Measurements from ENCODE around the gene EHD4. TPM values are rescaled to one million over a fixed set of nuclear protein-coding genes. Genes with fewer than 3 reads are reported as not detected.

Gene EHD4
- total and polyA plus RNA-seq, 2 experiments from 2014 or later: 27.3 to 34.7 TPM

DNA sequence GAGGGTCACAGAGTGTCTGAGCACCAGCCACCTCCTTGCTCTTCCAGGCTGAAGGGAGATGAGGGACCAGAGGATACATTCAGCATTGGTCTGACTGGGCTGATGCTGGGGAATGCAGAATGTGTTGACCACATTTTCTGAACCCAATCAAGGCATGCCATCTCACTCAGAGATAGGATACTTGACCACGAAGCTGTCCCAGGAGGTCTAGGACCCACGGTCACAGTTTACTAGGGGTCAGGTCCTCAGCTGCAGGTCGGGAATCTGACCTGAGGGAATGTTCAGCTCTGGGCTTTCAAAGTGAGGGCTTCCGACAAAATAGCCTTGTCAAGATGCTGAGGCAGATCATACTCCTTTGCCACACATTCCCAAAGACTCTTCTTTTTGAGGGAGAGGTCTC is 28.9 kb upstream of the EHD4 start:
- no peak overlapping the region for H3K4me3 ChIP-seq
- H3K9me3 ChIP-seq (ENCODE audit: low read depth): no peaks in the 10 kb centered on the region
- H4K20me1 ChIP-seq (ENCODE audit: insufficient read depth, poor library complexity, severe bottlenecking): no peaks in the 10 kb centered on the region
- DNase-seq (ENCODE audit: low spot score): no peak
- H3K27me3 ChIP-seq: no peaks in the 10 kb centered on the region
- no peak overlapping the region for H2AFZ ChIP-seq
- H3K4me2 ChIP-seq: no peak overlapping the region
- no peaks in the 10 kb centered on the region for H3K9me2 ChIP-seq (replicated peaks; ENCODE audit: insufficient read depth)
- WGBS (ENCODE audit: low lambda C conversion rate, missing lambda C conversion rate): 74% methylated on average over 4 of the region's 4 CpGs
- no peaks in the 10 kb centered on the region for H3K79me2 ChIP-seq
- no peaks in the 10 kb centered on the region for H3K4me1 ChIP-seq (ENCODE audit: insufficient read depth)
- H3K27ac ChIP-seq: no peak overlapping the region
- TF ChIP-seq EZH2 (IDR thresholded peaks at IDR 0.05; ENCODE audit: borderline replicate concordance): no peak
- TF ChIP-seq, protein P1, sequence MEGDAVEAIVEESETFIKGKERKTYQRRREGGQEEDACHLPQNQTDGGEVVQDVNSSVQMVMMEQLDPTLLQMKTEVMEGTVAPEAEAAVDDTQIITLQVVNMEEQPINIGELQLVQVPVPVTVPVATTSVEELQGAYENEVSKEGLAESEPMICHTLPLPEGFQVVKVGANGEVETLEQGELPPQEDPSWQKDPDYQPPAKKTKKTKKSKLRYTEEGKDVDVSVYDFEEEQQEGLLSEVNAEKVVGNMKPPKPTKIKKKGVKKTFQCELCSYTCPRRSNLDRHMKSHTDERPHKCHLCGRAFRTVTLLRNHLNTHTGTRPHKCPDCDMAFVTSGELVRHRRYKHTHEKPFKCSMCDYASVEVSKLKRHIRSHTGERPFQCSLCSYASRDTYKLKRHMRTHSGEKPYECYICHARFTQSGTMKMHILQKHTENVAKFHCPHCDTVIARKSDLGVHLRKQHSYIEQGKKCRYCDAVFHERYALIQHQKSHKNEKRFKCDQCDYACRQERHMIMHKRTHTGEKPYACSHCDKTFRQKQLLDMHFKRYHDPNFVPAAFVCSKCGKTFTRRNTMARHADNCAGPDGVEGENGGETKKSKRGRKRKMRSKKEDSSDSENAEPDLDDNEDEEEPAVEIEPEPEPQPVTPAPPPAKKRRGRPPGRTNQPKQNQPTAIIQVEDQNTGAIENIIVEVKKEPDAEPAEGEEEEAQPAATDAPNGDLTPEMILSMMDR (IDR thresholded peaks at IDR 0.05; ENCODE audit: poor library complexity): no peak
- TF ChIP-seq EZH2phosphoT487 (IDR thresholded peaks at IDR 0.05; ENCODE audit: low read depth, severe bottlenecking, unreplicated experiment): no peak
- H3K36me3 ChIP-seq (replicated peaks; ENCODE audit: insufficient read depth, low read depth): no peaks in the 10 kb centered on the region

DNA sequence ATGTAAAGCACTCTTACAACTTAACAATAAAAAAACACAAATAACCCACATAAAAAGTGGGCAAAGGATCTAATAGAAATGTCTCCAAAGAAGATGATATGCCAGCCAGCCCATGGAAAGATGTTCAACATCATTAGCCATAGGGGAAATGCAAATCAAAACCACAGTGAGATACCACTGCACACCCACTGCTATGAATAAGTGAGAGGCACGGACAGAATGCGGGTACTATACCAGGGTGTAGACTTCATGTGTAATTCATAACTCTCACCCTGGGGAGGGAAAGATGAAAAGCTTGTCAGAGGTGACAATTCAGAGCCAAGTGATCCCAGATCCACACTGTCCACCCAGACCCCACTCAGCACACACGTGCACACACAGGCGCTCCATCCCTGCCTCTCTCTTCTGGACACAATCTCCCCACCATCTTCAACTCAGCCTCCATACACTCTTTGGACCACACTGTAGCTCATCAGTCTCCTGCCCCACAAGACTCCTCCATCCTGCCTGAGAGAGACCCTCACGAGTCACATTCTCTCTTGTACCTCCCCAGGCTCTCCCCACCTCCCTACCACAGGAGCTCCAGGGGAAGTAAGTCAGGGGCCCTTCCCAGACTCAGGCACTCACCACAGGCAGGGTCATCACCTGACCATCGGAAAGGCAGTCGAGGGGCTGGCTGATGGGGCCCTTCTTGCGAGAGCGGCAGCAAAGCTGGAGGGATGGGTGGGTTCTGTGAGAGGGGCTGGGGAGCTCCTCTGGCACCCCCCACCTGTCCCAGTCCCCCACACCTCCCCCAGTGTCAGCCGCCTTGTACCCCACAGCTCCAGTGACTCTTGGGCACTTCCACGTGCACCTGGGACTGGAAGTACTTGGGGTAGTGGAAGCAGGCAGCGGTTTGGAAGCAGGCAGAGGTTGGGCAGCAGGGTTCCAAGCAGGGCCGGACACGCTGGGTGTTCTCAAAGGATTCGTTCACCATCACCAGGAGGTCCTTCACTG is 27.2 kb upstream of the EHD4 start:
- H4K20me1 ChIP-seq (ENCODE audit: insufficient read depth, poor library complexity, severe bottlenecking): no peaks in the 10 kb centered on the region
- no peaks in the 10 kb centered on the region for H3K9me2 ChIP-seq (replicated peaks; ENCODE audit: insufficient read depth)
- TF ChIP-seq EZH2phosphoT487 (IDR thresholded peaks at IDR 0.05; ENCODE audit: low read depth, severe bottlenecking, unreplicated experiment) (no peak), EZH2 (IDR thresholded peaks at IDR 0.05; ENCODE audit: borderline replicate concordance) (no peak)
- TF ChIP-seq, protein P1 (IDR thresholded peaks at IDR 0.05; ENCODE audit: poor library complexity): no peak
- H3K9me3 ChIP-seq (ENCODE audit: low read depth): no peaks in the 10 kb centered on the region
- H3K79me2 ChIP-seq: no peaks in the 10 kb centered on the region
- no peak overlapping the region for H3K4me2 ChIP-seq
- 81% methylated on average over 12 of the region's 15 CpGs for WGBS (ENCODE audit: low lambda C conversion rate, missing lambda C conversion rate)
- no peaks in the 10 kb centered on the region for H3K27me3 ChIP-seq
- H3K36me3 ChIP-seq (replicated peaks; ENCODE audit: insufficient read depth, low read depth): no peaks in the 10 kb centered on the region
- H3K4me3 ChIP-seq: no peak overlapping the region
- no peak overlapping the region for H2AFZ ChIP-seq
- DNase-seq (ENCODE audit: low spot score): no peak
- no peak overlapping the region for H3K27ac ChIP-seq
- no peaks in the 10 kb centered on the region for H3K4me1 ChIP-seq (ENCODE audit: insufficient read depth)

DNA sequence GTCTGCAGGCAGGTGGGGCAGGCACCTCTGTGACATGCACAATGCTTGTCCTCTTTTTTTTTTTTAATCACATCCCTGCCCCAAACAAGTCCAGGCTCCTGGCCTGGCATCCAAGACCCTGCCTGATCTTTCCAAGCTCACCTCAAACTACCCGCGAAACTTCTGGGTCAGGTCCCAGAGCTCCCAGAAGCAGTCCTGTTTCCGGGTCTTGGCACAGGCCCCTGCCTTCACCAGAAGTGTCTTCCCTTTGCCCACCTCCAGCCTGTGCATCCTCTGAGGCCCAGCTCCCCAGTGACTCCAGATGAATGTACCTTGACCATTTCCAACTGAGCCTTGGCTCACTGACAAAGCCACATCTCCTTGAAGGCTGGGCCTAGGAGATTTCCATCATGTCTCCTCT is 25.5 kb upstream of the EHD4 start:
- H3K4me1 ChIP-seq (ENCODE audit: insufficient read depth): no peaks in the 10 kb centered on the region
- H3K4me3 ChIP-seq: no peak overlapping the region
- DNase-seq (ENCODE audit: low spot score): no peak
- no peaks in the 10 kb centered on the region for H3K9me2 ChIP-seq (replicated peaks; ENCODE audit: insufficient read depth)
- no peaks in the 10 kb centered on the region for H3K27me3 ChIP-seq
- H4K20me1 ChIP-seq (ENCODE audit: insufficient read depth, poor library complexity, severe bottlenecking): no peaks in the 10 kb centered on the region
- H3K4me2 ChIP-seq: no peak overlapping the region
- no peak overlapping the region for H3K27ac ChIP-seq
- 82% methylated on average over 3 of the region's 3 CpGs for WGBS (ENCODE audit: low lambda C conversion rate, missing lambda C conversion rate)
- no peaks in the 10 kb centered on the region for H3K9me3 ChIP-seq (ENCODE audit: low read depth)
- TF ChIP-seq, protein P1 (IDR thresholded peaks at IDR 0.05; ENCODE audit: poor library complexity): no peak
- no peak for TF ChIP-seq EZH2phosphoT487 (IDR thresholded peaks at IDR 0.05; ENCODE audit: low read depth, severe bottlenecking, unreplicated experiment)
- no peak for TF ChIP-seq EZH2 (IDR thresholded peaks at IDR 0.05; ENCODE audit: borderline replicate concordance)
- H3K36me3 ChIP-seq (replicated peaks; ENCODE audit: insufficient read depth, low read depth): no peaks in the 10 kb centered on the region
- H2AFZ ChIP-seq: no peak overlapping the region
- no peaks in the 10 kb centered on the region for H3K79me2 ChIP-seq

All from hepatocyte (in vitro differentiated cells).